DMS53 treated with DMSO at 0.1 percent for 48 hours (cell line): ENCODE data around the gene PGM2L1.

Experiments used
- DNase-seq: peaks from one replicate; lab custom pipeline; 2025; ENCODE audit not compliant: unreplicated experiment; lab: John Stamatoyannopoulos, UW

PGM2L1 gene

GRCh38 chr11:74307434-74307833 lies 90.8 kb downstream of the PGM2L1 start:
- no peak for DNase-seq

- DNase-seq, result no peak
Measured at GRCh38 chr11:74306435-74307175, 91.6 kb downstream of the PGM2L1 start.

GRCh38 chr11:74299015-74299414 lies 99.2 kb downstream of the PGM2L1 start:
- no peak for DNase-seq

GRCh38 chr11:74297484-74297883 lies 100.7 kb downstream of the PGM2L1 start:
- DNase-seq, result no peak

- no peak for DNase-seq
Measured at GRCh38 chr11:74288911-74289310, 109.3 kb downstream of the PGM2L1 start.

GRCh38 chr11:74288161-74288560 lies 110.1 kb downstream of the PGM2L1 start:
- peak; percentile 70 for DNase-seq

- no peak for DNase-seq
Measured at GRCh38 chr11:74284466-74284865, 113.8 kb downstream of the PGM2L1 start.

GRCh38 chr11:74283580-74284180 lies 114.6 kb downstream of the PGM2L1 start:
- DNase-seq, result peak; percentile 91

- peak; percentile 34 for DNase-seq
Measured at GRCh38 chr11:74282914-74283371, 115.3 kb downstream of the PGM2L1 start.

GRCh38 chr11:74282421-74282820 lies 115.8 kb downstream of the PGM2L1 start:
- peak; percentile 24 for DNase-seq

- DNase-seq, result peak; percentile 76
Measured at GRCh38 chr11:74280494-74280893, 117.7 kb downstream of the PGM2L1 start.
